B cell (primary cell): ENCODE measurements around the gene PARVB. TPM values are rescaled to one million over a fixed set of nuclear protein-coding genes. Genes with fewer than 3 reads are reported as not detected.

ENCODE experiments used
- ATAC-seq: fragments of 200-7000 bp; cut with Tn5 transposase; one replicate; pipeline ENCODE4 v1.10.0; 2021; ENCODE audit warnings: low read depth, mild to moderate bottlenecking, moderate number of reproducible peaks, moderate library complexity
- CTCF ChIA-PET: fragments of 350-600 bp; sonication (Branson Sonifier 250); formaldehyde crosslinking; loops from one replicate; lab custom pipeline; 2021; ENCODE audit warnings: antibody characterized with exemption, inconsistent platforms; lab: Charles Lee
- POLR2A ChIA-PET: fragments of 350-600 bp; sonication (Branson Sonifier 250); formaldehyde crosslinking; loops from one replicate; lab custom pipeline; 2021; ENCODE audit warnings: antibody characterized with exemption; lab: Charles Lee
- DNase-seq: peaks from one replicate; pipeline ENCODE4 v3.0.0; 2013
- H2AFZ ChIP-seq: 2 replicates; pipeline ENCODE4 v1.6.1; 2012; ENCODE audit warnings: mild to moderate bottlenecking, low read depth, low read length; ENCODE audit not compliant: insufficient read depth, poor library complexity, severe bottlenecking
- H3K27ac ChIP-seq, 2 donors: 1 replicate in 1 of 2; 2 replicates in 1 of 2; pipeline ENCODE4 v1.5.1; 2012 to 2013; ENCODE audit warnings: low read length in 2 of 2, mild to moderate bottlenecking in 2 of 2, moderate library complexity in 1 of 2
- H3K27me3 ChIP-seq, 4 experiments: fragments of 200-600 bp in 1 of 4; sonication (generic) in 1 of 4; replicated peaks in 1 of 4; 1 replicate in 2 of 4; 2 replicates in 2 of 4; pipeline versions ENCODE4 v1.6.1 to v1.7.0; 2013 to 2016; ENCODE audit warnings: low read length in 3 of 4, mild to moderate bottlenecking in 2 of 4, mixed read lengths in 1 of 4, moderate library complexity in 1 of 4; ENCODE audit not compliant: insufficient read depth in 4 of 4, control insufficient read depth in 3 of 4; ENCODE audit errors: control extremely low read depth in 1 of 4
- H3K36me3 ChIP-seq, 2 experiments: replicated peaks in 1 of 2; 1 replicate in 1 of 2; 2 replicates in 1 of 2; pipeline versions ENCODE4 v1.6.1 to v1.7.1; 2013; ENCODE audit warnings: low read length in 1 of 2; ENCODE audit not compliant: insufficient read depth in 2 of 2, control insufficient read depth in 1 of 2; ENCODE audit errors: control extremely low read depth in 1 of 2, extremely low read depth in 1 of 2
- H3K4me1 ChIP-seq, 2 donors: fragments of 200-600 bp in 1 of 2; sonication (generic) in 1 of 2; 1 replicate in 1 of 2; 2 replicates in 1 of 2; pipeline versions ENCODE4 v1.5.1 to v1.6.1; 2013 to 2017; ENCODE audit warnings: low read length in 2 of 2; ENCODE audit not compliant: control insufficient read depth in 2 of 2, insufficient read depth in 2 of 2
- H3K4me2 ChIP-seq: replicated peaks from 2 replicates; pipeline ENCODE3; 2012; ENCODE audit warnings: mild to moderate bottlenecking, low read depth, low read length; ENCODE audit not compliant: poor library complexity, severe bottlenecking
- H3K4me3 ChIP-seq, 5 experiments: fragments of 200-600 bp in 1 of 5; sonication (generic) in 1 of 5; 1 replicate in 3 of 5; 2 replicates in 2 of 5; pipeline versions ENCODE4 v1.5.1 to v1.7.0; 2011 to 2016; ENCODE audit warnings: low read length in 4 of 5, mild to moderate bottlenecking in 4 of 5, low read depth in 2 of 5, control low read depth in 1 of 5, moderate library complexity in 1 of 5; ENCODE audit not compliant: insufficient read depth in 1 of 5; ENCODE audit errors: control extremely low read depth in 1 of 5, extremely low read depth in 1 of 5
- H3K79me2 ChIP-seq: fragments of 200-600 bp; sonication (generic); one replicate; pipeline ENCODE4 v1.6.0; 2016; ENCODE audit warnings: low read length; ENCODE audit not compliant: control insufficient read depth, insufficient read depth
- H3K9ac ChIP-seq: fragments of 200-600 bp; sonication (generic); 2 replicates; pipeline ENCODE4 v1.6.1; 2017; ENCODE audit warnings: mild to moderate bottlenecking, low read length, moderate library complexity
- H3K9me3 ChIP-seq, 3 donors: one replicate each; pipeline versions ENCODE4 v1.6.1 to v1.7.1; 2013; ENCODE audit warnings: low read length in 2 of 3; ENCODE audit not compliant: control insufficient read depth in 2 of 3, insufficient read depth in 1 of 3; ENCODE audit errors: control extremely low read depth in 1 of 3
- H4K20me1 ChIP-seq: 2 replicates; pipeline ENCODE4 v1.6.0; 2012; ENCODE audit warnings: mild to moderate bottlenecking, low read length; ENCODE audit not compliant: insufficient read depth, control insufficient read depth, poor library complexity, severe bottlenecking
- H3K27ac Mint-ChIP-seq: one replicate; pipeline ENCODE4 v1.8.0; 2021; ENCODE audit warnings: mixed read lengths
- H3K27me3 Mint-ChIP-seq: one replicate; pipeline ENCODE4 v1.8.0; 2021; ENCODE audit warnings: mixed read lengths
- H3K4me1 Mint-ChIP-seq: one replicate; pipeline ENCODE4 v1.8.0; 2021; ENCODE audit warnings: mixed read lengths
- H3K4me3 Mint-ChIP-seq: one replicate; pipeline ENCODE4 v1.8.0; 2021; ENCODE audit warnings: mixed read lengths
- H3K9me3 Mint-ChIP-seq: one replicate; pipeline ENCODE4 v1.8.0; 2022; ENCODE audit warnings: mixed read lengths; ENCODE audit not compliant: insufficient read depth
- EZH2 ChIP-seq: IDR thresholded peaks from 2 replicates; pipeline ENCODE4 v1.6.1; 2012; ENCODE audit warnings: borderline replicate concordance, low read depth, mild to moderate bottlenecking, moderate library complexity, low read length; ENCODE audit not compliant: insufficient read depth, poor library complexity, severe bottlenecking
- WGBS: methylation state at CpG from one replicate; pipeline ENCODE4 v1.1.5; 2013; ENCODE audit warnings: missing lambda C conversion rate; ENCODE audit not compliant: insufficient coverage; 5-methylcytosine and 5-hydroxymethylcytosine counted together
- intact Hi-C: fragments of 100-400 bp; cut with micrococcal nuclease; formaldehyde crosslinking; loops from one replicate; pipeline ENCODE4 v1.10.0; 2022
- polyA plus RNA-seq: library from polyadenylated mRNA; depleted of rRNA; stranded (reverse); fragments of >200 nt; gene quantifications from 2 replicates; pipeline ENCODE4 v1.2.3, GENCODE V29; 2012
- total RNA-seq, 2 donors: library from RNA; stranded (reverse); fragments of 120-200 nt in 1 of 2; gene quantifications; 1 replicate in 1 of 2; 2 replicates in 1 of 2; pipeline versions ENCODE4 v1.2.3 to v1.2.4, GENCODE V29; 2013 to 2022
- TF ChIP-seq, protein P1 (sequence below): fragments of 200-600 bp; IDR thresholded peaks from one replicate; pipeline ENCODE4 v1.8.0; 2022; ENCODE audit warnings: antibody characterized with exemption, mild to moderate bottlenecking

The PARVB gene
- total and polyA plus RNA-seq, 2 donors (not counting 1 experiment from before 2014, with no cell fraction given), result 48.0 to 49.4 TPM

DNA sequence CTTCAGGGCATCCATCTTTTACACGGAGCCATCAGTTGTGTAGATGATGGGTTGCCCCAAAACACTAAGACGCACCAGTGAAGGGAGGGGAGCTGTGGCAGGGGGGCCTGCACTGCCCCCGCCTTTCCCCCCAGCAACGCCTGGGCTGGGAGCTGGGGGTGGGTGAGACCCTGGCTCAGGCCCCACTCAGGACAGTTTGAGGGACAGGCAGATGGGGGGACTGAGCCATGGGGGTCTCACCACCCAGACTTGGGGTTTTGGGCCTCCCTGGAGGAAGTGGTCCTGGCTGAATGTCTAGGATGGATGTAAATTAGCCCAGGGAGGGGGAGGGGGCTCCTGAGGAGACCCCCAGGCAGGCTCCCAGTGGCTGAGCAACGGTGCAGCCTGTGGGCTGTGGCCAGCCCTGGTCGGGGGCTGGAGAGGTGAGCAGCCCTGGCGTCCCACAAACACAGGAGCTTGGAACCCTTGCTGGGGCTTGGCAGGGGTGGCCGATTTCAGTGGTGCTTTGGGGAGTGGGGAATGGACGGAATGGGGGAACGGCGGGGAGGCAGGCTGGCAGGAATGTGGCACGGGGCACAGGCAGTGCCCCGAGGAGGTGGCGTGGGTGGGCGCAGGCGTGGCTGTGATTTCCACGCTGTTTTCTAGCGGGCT is 6.1 kb downstream of the PARVB start:
- Histone ChIP-seq H3K4me3 (no peak overlapping the region), H3K4me2 (no peak overlapping the region), H3K27me3 (no peaks in the 10 kb centered on the region), H3K9ac (no peak overlapping the region), H3K9me3 (no peaks in the 10 kb centered on the region), H3K36me3 (no peaks in the 10 kb centered on the region), H3K79me2 (peaks cover 86% of the 10 kb centered on the region), H3K27ac (no peak overlapping the region), H2AFZ (no peak overlapping the region), H3K4me1 (peaks cover 54 to 56% of the 10 kb centered on the region in 2 donors), H4K20me1 (peaks cover 18% of the 10 kb centered on the region)
- Mint-ChIP-seq H3K27ac (peak overlapping the region; percentile 68), H3K4me3 (no peak overlapping the region), H3K9me3 (no peaks in the 10 kb centered on the region), H3K4me1 (peaks cover 65% of the 10 kb centered on the region), H3K27me3 (no peaks in the 10 kb centered on the region)
- no peak for TF ChIP-seq EZH2
- TF ChIP-seq, protein P1, sequence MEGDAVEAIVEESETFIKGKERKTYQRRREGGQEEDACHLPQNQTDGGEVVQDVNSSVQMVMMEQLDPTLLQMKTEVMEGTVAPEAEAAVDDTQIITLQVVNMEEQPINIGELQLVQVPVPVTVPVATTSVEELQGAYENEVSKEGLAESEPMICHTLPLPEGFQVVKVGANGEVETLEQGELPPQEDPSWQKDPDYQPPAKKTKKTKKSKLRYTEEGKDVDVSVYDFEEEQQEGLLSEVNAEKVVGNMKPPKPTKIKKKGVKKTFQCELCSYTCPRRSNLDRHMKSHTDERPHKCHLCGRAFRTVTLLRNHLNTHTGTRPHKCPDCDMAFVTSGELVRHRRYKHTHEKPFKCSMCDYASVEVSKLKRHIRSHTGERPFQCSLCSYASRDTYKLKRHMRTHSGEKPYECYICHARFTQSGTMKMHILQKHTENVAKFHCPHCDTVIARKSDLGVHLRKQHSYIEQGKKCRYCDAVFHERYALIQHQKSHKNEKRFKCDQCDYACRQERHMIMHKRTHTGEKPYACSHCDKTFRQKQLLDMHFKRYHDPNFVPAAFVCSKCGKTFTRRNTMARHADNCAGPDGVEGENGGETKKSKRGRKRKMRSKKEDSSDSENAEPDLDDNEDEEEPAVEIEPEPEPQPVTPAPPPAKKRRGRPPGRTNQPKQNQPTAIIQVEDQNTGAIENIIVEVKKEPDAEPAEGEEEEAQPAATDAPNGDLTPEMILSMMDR, result no peak
- CTCF ChIA-PET, result interaction anchor here (0.5 to 1.6 kb wide), 3 partner anchors 25 to 51 kb away, joined by 3 to 4 read pairs (median 3); no protein-coding TSS in a partner anchor
- DNase-seq, result no peak
- 96% methylated on average over 17 of the region's 18 CpGs for WGBS
- POLR2A ChIA-PET, result no interaction called here
- intact Hi-C loops, result no loop called here
- ATAC-seq, result no peak

DNA sequence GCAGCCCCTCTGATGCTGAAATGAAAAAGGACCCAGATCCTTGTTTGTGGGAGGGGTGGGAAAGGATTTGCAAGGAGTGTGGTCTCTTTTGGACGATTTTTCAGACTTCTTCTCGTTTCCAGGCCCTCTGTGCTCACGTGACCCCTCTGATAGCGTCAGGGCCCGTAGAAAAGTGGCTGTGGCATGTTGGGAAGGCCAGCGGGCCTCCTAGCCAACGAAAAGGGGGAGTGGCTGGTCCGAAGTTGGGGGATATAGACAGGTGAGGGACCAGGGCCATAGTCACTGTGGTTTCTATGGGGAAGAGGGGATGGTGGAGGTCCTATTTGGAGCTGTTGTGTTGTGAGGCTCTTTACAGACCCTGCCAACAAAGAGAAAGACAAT is 6.6 kb downstream of the PARVB start:
- 76% methylated on average over 6 of the region's 8 CpGs for WGBS

More for the DNA sequence above, 6.6 kb downstream of the PARVB start:
- H3K4me3 Mint-ChIP-seq, result no peak overlapping the region
- Histone ChIP-seq H3K27ac (no peak overlapping the region), H3K4me3 (no peak overlapping the region), H4K20me1 (peaks cover 23% of the 10 kb centered on the region), H3K4me2 (peak overlapping the region; percentile 30), H3K9ac (no peak overlapping the region), H3K36me3 (no peaks in the 10 kb centered on the region), H3K27me3 (no peaks in the 10 kb centered on the region), H2AFZ (no peak overlapping the region), H3K79me2 (peaks cover 87% of the 10 kb centered on the region), H3K4me1 (peaks cover 50 to 51% of the 10 kb centered on the region in 2 donors), H3K9me3 (no peaks in the 10 kb centered on the region)
- CTCF ChIA-PET, result interaction anchor here (0.8 to 1.5 kb wide), 3 partner anchors 37 to 53 kb away, joined by 3 to 7 read pairs (median 3); no protein-coding TSS in a partner anchor
- no peaks in the 10 kb centered on the region for H3K27me3 Mint-ChIP-seq
- POLR2A ChIA-PET, result no interaction called here
- H3K4me1 Mint-ChIP-seq, result peaks cover 60% of the 10 kb centered on the region
- no peaks in the 10 kb centered on the region for H3K9me3 Mint-ChIP-seq
- intact Hi-C loops, result no loop called here
- peak overlapping the region; percentile 68 for H3K27ac Mint-ChIP-seq
- no peak for DNase-seq
- TF ChIP-seq EZH2, result no peak
- TF ChIP-seq, protein P1, result no peak
- ATAC-seq, result no peak
